Osteoblast (primary cell): ENCODE results near the gene IGSF9B. TPM values are rescaled to one million over a fixed set of nuclear protein-coding genes. Genes with fewer than 3 reads are reported as not detected.

ENCODE experiments used
- DNase-seq: peaks from one replicate; pipeline ENCODE4 v3.0.0; 2011; ENCODE audit warnings: low spot score, mixed read lengths; ENCODE audit not compliant: insufficient read length; ENCODE audit errors: missing footprints
- H2AFZ ChIP-seq: 2 replicates; pipeline ENCODE4 v1.6.0; 2011; ENCODE audit warnings: mild to moderate bottlenecking, low read length
- H3K27ac ChIP-seq: 2 replicates; pipeline ENCODE4 v1.5.1; 2011; ENCODE audit warnings: mild to moderate bottlenecking, low read depth, low read length, moderate library complexity
- H3K27me3 ChIP-seq: 2 replicates; pipeline ENCODE4 v1.6.0; 2012; ENCODE audit warnings: mild to moderate bottlenecking, control low read depth, inconsistent platforms, low read length, moderate library complexity; ENCODE audit not compliant: insufficient read depth
- H3K36me3 ChIP-seq: 2 replicates; pipeline ENCODE4 v1.5.1; 2011; ENCODE audit warnings: mild to moderate bottlenecking, low read length, control low read depth, moderate library complexity; ENCODE audit not compliant: insufficient read depth
- H3K4me1 ChIP-seq: 2 replicates; pipeline ENCODE4 v1.5.1; 2011; ENCODE audit warnings: mild to moderate bottlenecking, low read length, control low read depth, moderate library complexity; ENCODE audit not compliant: insufficient read depth
- H3K4me2 ChIP-seq: 2 replicates; pipeline ENCODE4 v1.6.0; 2011; ENCODE audit warnings: mild to moderate bottlenecking, low read length; ENCODE audit not compliant: insufficient read depth
- H3K4me3 ChIP-seq: fragments of 200-600 bp; sonication (generic); 3 replicates; pipeline ENCODE4 v1.5.1; 2012; ENCODE audit warnings: mild to moderate bottlenecking, low read length, inconsistent platforms; ENCODE audit not compliant: insufficient read depth
- H3K79me2 ChIP-seq: 2 replicates; pipeline ENCODE4 v1.6.0; 2012; ENCODE audit warnings: mild to moderate bottlenecking, low read length, control low read depth, inconsistent platforms; ENCODE audit not compliant: insufficient read depth
- H3K9me3 ChIP-seq: 2 replicates; pipeline ENCODE4 v1.5.1; 2011; ENCODE audit warnings: low read depth, low read length, control low read depth
- H4K20me1 ChIP-seq: 2 replicates; pipeline ENCODE4 v1.6.0; 2012; ENCODE audit warnings: mild to moderate bottlenecking, low read length, control low read depth; ENCODE audit not compliant: insufficient read depth
- total RNA-seq: library from RNA; depleted of rRNA; stranded (reverse); fragments of >200 nt; gene quantifications from 2 replicates; pipeline ENCODE4 v1.2.3, GENCODE V29; 2012
- TF ChIP-seq, protein P1 (sequence below): IDR thresholded peaks from 2 replicates; pipeline ENCODE4 v1.5.1; 2011; ENCODE audit warnings: mild to moderate bottlenecking, low read depth, low read length, moderate library complexity; ENCODE audit errors: extremely low read depth

The IGSF9B gene
- total RNA-seq, 1 donor = 0.36 TPM

- TF ChIP-seq, protein P1, sequence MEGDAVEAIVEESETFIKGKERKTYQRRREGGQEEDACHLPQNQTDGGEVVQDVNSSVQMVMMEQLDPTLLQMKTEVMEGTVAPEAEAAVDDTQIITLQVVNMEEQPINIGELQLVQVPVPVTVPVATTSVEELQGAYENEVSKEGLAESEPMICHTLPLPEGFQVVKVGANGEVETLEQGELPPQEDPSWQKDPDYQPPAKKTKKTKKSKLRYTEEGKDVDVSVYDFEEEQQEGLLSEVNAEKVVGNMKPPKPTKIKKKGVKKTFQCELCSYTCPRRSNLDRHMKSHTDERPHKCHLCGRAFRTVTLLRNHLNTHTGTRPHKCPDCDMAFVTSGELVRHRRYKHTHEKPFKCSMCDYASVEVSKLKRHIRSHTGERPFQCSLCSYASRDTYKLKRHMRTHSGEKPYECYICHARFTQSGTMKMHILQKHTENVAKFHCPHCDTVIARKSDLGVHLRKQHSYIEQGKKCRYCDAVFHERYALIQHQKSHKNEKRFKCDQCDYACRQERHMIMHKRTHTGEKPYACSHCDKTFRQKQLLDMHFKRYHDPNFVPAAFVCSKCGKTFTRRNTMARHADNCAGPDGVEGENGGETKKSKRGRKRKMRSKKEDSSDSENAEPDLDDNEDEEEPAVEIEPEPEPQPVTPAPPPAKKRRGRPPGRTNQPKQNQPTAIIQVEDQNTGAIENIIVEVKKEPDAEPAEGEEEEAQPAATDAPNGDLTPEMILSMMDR = no peak
- no peaks in the 10 kb centered on the region for H3K4me1 ChIP-seq
- H3K9me3 ChIP-seq = no peaks in the 10 kb centered on the region
- no peaks in the 10 kb centered on the region for H4K20me1 ChIP-seq
- no peak overlapping the region for H3K4me3 ChIP-seq
- no peak overlapping the region for H3K27ac ChIP-seq
- no peaks in the 10 kb centered on the region for H3K79me2 ChIP-seq
- no peak overlapping the region for H3K4me2 ChIP-seq
- H3K27me3 ChIP-seq = no peaks in the 10 kb centered on the region
- no peak overlapping the region for H2AFZ ChIP-seq
- DNase-seq = no peak
- H3K36me3 ChIP-seq = no peaks in the 10 kb centered on the region
Measured at GRCh38 chr11:133939558-133939957, 17.2 kb downstream of the IGSF9B start.

GRCh38 chr11:133938166-133938565, 18.6 kb downstream of the IGSF9B start:
- TF ChIP-seq, protein P1 = no peak
- Histone ChIP-seq H3K36me3 (no peaks in the 10 kb centered on the region), H2AFZ (no peak overlapping the region)

GRCh38 chr11:133937468-133937867, 19.3 kb downstream of the IGSF9B start:
- no peak overlapping the region for H2AFZ ChIP-seq
- DNase-seq = no peak
- H3K79me2 ChIP-seq = no peaks in the 10 kb centered on the region

More at GRCh38 chr11:133938166-133938565, 18.6 kb downstream of the IGSF9B start:
- H3K27me3 ChIP-seq = no peaks in the 10 kb centered on the region
- H4K20me1 ChIP-seq = no peaks in the 10 kb centered on the region
- no peaks in the 10 kb centered on the region for H3K79me2 ChIP-seq
- H3K27ac ChIP-seq = no peak overlapping the region
- H3K9me3 ChIP-seq = no peaks in the 10 kb centered on the region
- no peak for DNase-seq
- no peak overlapping the region for H3K4me2 ChIP-seq
- no peak overlapping the region for H3K4me3 ChIP-seq
- no peaks in the 10 kb centered on the region for H3K4me1 ChIP-seq

DNA sequence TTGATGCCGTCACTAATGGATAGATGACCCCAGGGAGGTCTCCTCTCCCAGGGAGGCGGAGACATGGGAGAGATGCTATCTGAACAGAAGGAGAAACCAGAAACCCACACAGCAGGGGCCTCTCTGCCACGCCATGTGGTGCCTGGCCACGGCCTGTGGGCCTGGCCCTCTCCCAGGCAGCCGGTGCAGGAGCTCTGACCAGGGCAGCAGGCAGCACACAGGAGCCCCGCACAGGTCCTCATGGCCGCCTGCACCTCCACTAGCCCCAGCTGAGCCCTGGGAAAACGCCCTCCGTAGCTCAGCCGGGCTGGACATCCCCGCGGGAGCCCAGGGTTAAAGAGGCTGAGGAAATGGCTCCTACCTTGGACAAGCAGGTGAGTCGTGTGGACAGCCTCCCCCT, 19.8 kb downstream of the IGSF9B start:
- TF ChIP-seq, protein P1 = no peak
- no peaks in the 10 kb centered on the region for H3K9me3 ChIP-seq
- no peak overlapping the region for H3K4me2 ChIP-seq
- H3K4me3 ChIP-seq = no peak overlapping the region
- H3K4me1 ChIP-seq = no peaks in the 10 kb centered on the region
- H4K20me1 ChIP-seq = no peaks in the 10 kb centered on the region
- no peak for DNase-seq
- H3K27ac ChIP-seq = no peak overlapping the region
- no peak overlapping the region for H2AFZ ChIP-seq
- no peaks in the 10 kb centered on the region for H3K27me3 ChIP-seq
- H3K36me3 ChIP-seq = no peaks in the 10 kb centered on the region
- no peaks in the 10 kb centered on the region for H3K79me2 ChIP-seq

More at GRCh38 chr11:133937468-133937867, 19.3 kb downstream of the IGSF9B start:
- TF ChIP-seq, protein P1 = no peak
- H4K20me1 ChIP-seq = no peaks in the 10 kb centered on the region
- no peak overlapping the region for H3K27ac ChIP-seq
- no peaks in the 10 kb centered on the region for H3K36me3 ChIP-seq
- H3K9me3 ChIP-seq = no peaks in the 10 kb centered on the region
- no peak overlapping the region for H3K4me2 ChIP-seq
- H3K4me3 ChIP-seq = no peak overlapping the region
- H3K4me1 ChIP-seq = no peaks in the 10 kb centered on the region
- no peaks in the 10 kb centered on the region for H3K27me3 ChIP-seq
